22Rv1 (cell line): ENCODE data around the gene SP110.

Experiments
- ZFX ChIP-seq: fragments of 450-650 bp; IDR thresholded peaks from 2 replicates; pipeline ENCODE4 v1.6.1; 2017; ENCODE audit warnings: antibody characterized with exemption, borderline replicate concordance
- TF ChIP-seq, protein P1 (sequence below): fragments of 450-650 bp; IDR thresholded peaks from 2 replicates; pipeline ENCODE4 v1.5.1; 2017; ENCODE audit warnings: mild to moderate bottlenecking

GRCh38 chr2:230250231-230250630, 30.4 kb upstream of the SP110 start:
- TF ChIP-seq, protein P1, sequence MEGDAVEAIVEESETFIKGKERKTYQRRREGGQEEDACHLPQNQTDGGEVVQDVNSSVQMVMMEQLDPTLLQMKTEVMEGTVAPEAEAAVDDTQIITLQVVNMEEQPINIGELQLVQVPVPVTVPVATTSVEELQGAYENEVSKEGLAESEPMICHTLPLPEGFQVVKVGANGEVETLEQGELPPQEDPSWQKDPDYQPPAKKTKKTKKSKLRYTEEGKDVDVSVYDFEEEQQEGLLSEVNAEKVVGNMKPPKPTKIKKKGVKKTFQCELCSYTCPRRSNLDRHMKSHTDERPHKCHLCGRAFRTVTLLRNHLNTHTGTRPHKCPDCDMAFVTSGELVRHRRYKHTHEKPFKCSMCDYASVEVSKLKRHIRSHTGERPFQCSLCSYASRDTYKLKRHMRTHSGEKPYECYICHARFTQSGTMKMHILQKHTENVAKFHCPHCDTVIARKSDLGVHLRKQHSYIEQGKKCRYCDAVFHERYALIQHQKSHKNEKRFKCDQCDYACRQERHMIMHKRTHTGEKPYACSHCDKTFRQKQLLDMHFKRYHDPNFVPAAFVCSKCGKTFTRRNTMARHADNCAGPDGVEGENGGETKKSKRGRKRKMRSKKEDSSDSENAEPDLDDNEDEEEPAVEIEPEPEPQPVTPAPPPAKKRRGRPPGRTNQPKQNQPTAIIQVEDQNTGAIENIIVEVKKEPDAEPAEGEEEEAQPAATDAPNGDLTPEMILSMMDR, result no peak
- no peak for TF ChIP-seq ZFX
